Right lobe of liver (tissue), 4 donors: ENCODE results near the gene NPR1.

Experiments
- CTCF ChIP-seq, 4 donors: fragments of 200-600 bp in 3 of 4; fragments of 450-650 bp in 1 of 4; IDR thresholded peaks; one replicate each; pipeline versions ENCODE4 v1.5.1 to v1.8.0; 2016 to 2022; ENCODE audit warnings: antibody characterized with exemption in 4 of 4, mild to moderate bottlenecking in 2 of 4
- POLR2A ChIP-seq: fragments of 450-650 bp; IDR thresholded peaks from one replicate; pipeline ENCODE4 v1.6.1; 2017; ENCODE audit warnings: antibody characterized with exemption, mild to moderate bottlenecking
- donor health status: DM: no; HTN: no; CAD: no.
- donor health status: DM: no; HTN: no; CAD: no.
- donor health status: DM: no; HTN: yes; CAD: no.

DNA sequence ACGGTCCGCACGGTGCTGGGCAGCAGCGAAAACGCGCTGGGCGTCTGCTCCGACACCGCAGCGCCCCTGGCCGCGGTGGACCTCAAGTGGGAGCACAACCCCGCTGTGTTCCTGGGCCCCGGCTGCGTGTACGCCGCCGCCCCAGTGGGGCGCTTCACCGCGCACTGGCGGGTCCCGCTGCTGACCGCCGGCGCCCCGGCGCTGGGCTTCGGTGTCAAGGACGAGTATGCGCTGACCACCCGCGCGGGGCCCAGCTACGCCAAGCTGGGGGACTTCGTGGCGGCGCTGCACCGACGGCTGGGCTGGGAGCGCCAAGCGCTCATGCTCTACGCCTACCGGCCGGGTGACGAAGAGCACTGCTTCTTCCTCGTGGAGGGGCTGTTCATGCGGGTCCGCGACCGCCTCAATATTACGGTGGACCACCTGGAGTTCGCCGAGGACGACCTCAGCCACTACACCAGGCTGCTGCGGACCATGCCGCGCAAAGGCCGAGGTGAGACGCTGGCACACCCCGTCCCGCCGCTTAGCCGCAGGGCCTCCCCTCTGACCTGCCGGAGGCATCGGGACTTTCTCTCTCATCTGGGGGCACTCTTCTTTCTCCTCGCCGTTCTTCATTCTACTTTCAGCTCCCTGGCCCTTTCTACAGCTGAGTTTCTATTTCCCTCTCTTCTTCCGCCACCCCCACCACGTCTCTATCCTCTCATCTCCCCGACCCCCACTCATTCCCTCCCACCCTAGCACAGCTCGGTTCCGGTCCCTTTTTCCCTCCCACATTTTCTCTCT lies 1.0 kb downstream of the NPR1 start:
- TF ChIP-seq CTCF (IDR thresholded peaks at IDR 0.05): no peak
- no peak for TF ChIP-seq POLR2A
